GM19043 (cell line): ENCODE data around the gene NEK6.

Experiments used
- ATAC-seq: cut with Tn5 transposase; IDR thresholded peaks from one replicate; pipeline ENCODE4 v1.9.1; 2021; ENCODE audit warnings: low read depth; ENCODE audit not compliant: unreplicated experiment

Gene NEK6

DNA sequence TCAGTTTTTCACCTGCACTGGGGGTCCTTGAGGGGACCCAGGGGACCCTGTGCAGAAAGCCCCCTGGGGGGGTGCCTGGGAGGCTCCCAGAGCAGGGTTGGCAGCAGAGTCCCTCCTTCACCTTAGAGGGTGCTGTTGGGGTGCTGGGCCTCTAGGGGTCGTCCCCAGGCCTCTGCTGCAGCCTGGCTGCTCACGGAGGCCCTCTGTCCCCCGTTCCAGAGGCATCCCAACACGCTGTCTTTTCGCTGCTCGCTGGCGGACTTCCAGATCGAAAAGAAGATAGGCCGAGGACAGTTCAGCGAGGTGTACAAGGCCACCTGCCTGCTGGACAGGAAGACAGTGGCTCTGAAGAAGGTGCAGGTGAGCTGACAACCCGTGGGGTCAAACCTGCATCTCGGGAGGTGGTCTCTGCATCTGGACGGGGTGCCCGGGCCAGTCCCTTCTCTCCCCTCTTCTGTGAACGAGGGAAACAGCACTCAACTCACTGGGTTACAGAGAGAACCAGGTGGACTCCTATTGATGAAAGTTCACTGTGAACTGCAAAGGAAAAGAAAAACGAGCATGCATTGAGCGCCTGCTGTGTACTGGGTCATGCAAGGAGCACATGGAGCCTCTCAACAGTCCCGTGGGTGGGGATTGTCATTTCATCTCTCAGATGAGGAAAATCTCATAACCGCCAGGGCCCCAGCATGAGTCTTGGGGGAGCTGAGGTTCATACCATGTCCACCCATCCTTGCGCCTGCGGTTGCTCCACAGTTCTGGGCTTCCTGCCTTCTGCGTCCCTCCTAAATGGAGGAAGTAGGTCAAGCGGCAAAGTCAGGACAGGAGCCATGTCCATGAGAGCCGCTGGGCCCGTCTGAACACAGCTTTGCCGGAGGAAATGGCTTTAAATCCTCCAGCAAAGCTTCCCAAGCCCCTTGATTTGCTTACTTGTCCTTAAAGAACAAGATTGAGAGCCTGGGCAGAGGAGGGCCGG, 54.8 kb downstream of the NEK6 start:
- ATAC-seq, result no peak

GRCh38 chr9:124313940-124314339, 56.2 kb downstream of the NEK6 start:
- no peak for ATAC-seq

GRCh38 chr9:124315882-124316281, 58.1 kb downstream of the NEK6 start:
- ATAC-seq, result no peak

GRCh38 chr9:124320062-124320973, 62.6 kb downstream of the NEK6 start:
- no peak for ATAC-seq

DNA sequence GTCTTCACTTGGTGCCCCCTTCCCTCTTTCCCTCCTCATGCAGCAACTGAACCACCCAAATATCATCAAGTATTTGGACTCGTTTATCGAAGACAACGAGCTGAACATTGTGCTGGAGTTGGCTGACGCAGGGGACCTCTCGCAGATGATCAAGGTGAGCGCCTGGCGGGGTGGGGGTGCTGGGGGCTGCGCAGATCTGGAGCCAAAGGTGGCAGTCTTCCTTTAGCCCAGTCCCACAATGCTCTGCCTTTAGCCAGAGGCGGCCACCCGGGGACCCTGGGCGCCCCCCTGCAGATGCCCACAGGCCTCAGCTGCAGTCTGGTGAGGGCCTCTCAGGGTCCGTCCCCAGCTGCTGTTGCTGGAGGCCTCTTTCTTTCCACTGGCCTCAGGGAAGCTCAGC, 63.7 kb downstream of the NEK6 start:
- no peak for ATAC-seq

DNA sequence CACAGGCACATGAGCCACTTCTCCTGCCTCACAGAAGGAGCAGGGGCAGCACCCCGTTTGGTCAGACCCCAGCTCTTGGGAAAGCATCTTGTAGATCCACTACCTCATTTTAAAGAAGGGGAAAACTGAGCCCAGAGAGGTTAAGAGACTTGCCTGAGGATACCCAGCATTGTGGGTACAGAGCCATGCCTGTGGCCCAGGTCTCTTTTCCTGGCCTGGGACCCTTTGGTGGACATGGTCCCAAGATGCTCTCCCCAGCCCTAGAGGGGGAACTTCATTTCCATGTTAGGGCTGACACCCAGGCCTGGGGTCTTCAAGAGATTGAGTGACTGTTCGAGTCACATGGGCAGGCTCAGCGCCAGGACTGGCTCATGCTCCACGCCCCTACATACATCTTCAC, 64.2 kb downstream of the NEK6 start:
- no peak for ATAC-seq

- ATAC-seq, result no peak
Observed at GRCh38 chr9:124322618-124323432, 65.1 kb downstream of the NEK6 start.

DNA sequence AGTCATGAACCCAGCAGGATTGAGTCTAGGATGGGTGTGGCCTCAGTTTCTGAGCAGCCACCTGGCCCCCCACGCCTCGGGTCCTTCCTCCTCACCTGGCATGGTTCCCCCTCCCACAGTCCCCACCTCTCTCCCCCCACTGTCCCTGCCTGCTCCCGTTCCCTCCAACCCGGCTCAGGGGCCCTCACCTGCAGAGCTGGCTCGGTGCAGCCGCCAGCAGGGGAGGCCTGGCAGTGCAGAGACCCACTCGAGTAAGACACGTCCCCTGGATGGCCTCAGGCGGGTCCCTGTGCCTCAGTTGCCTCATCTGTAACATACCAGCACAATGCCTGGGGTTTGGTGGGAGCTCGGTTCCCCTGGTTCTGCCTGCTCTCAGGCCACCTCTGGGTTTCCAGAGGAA, 66.2 kb downstream of the NEK6 start:
- ATAC-seq, result no peak

DNA sequence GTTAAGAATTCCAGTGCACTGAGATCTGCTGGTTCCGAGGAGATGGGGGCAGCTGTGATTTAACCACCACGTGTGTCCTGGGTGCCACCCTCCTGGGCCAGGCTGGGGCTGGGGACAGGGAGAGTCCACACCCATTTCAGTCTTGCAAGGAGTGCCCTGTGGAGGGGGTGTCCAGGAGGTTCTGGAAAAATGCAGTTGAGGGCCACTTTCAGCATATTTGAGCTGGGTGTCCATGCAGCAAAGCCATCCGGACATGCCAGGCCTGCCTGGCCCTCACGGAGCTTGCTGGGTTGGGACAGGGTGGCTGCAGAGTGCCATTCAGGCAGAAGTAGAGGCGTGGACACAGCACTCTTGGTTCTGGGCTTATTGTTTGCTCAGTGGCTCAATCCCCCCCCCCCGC, 68.1 kb downstream of the NEK6 start:
- no peak for ATAC-seq

DNA sequence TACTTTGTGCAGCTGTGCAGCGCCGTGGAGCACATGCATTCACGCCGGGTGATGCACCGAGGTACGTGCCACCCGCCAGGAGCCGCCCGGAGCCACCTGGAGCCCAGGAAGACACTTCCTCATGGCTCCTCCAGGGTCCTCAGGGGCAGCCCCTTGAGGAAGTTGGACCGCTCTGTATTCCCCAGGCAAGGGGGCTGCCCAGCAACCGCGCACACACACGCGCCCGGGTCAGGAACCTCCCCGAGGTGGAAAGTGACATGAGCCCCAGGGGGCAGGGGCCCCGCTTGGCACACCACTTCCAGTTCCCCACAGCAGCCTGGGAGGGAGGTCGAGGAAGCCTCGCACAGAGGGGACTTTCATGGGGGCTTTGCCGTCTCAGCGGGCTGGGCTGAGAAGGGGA, 68.6 kb downstream of the NEK6 start:
- ATAC-seq, result no peak

GRCh38 chr9:124327491-124327890, 69.7 kb downstream of the NEK6 start:
- no peak for ATAC-seq

GRCh38 chr9:124328285-124328684, 70.5 kb downstream of the NEK6 start:
- no peak for ATAC-seq

DNA sequence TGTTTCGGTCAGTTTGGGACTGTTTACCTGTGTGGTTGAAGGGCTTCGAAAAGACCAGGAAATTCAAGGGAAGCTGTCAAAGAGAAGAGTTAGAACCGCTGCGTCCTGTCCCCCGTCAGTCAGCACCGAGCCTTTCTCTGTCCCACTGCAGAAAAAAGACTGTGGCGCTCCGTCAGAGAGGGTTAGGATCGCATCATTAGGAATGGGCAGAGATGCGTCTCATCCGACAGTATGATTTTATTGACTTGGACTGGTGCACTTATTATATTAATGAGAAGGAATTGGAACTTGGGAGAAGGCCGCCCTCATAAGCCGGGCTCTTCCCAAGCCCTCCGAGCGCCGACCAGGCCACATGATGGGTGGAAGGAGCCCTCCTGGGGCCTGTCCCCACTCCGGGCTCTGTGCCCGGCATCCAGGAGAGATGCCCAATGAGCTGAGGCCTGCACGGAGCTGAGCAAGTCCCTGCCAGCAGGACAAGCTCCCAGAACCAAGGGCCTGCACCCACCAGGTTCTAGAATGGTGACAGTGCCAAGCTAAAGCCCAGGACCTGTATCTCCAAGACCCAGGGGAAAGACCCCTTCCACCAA, 71.5 kb downstream of the NEK6 start:
- ATAC-seq, result no peak

- no peak for ATAC-seq
Observed at GRCh38 chr9:124330011-124330697, 72.4 kb downstream of the NEK6 start.

- no peak for ATAC-seq
Observed at GRCh38 chr9:124331580-124331979, 73.8 kb downstream of the NEK6 start.

DNA sequence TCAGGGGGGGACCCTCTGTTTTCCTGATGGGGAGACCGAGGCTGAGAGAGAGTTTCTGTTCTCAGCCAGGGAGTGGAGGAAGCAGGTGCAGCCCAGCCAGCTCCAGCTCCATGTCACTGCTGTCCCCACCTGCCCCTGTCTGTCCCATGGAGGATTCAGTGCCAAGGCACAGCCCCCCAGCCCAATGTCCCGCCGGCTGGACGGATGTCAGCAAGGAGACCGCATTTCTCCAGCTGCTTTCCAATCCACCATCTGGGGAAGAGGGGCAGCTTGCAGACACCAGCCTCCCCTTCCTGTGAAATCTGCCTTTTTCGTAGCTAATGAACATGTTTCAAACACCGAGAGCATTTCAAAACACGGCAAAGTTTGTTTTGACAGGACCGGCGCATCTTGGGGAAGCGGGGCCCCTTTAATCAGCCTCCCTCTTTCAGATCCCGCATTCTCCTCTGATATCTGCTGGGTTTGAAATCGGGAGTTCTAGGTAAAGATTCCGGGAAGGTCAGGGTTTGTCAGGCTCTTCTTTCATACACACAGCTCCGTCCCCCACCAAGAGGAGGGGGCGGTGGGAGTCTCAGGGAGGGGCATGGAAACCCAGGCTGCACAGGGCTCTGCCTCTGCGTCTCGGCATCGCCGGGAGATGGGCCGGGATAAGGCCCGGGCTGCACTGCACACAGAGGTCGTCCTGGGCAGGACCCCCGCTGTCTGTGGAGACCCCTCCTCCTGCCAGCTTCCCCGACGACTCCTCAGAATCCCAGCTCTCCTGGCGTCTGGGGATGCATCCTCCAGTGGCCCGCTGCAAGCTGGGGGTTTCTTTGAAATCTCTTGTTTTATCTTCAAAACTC, 74.8 kb downstream of the NEK6 start:
- ATAC-seq, result no peak

DNA sequence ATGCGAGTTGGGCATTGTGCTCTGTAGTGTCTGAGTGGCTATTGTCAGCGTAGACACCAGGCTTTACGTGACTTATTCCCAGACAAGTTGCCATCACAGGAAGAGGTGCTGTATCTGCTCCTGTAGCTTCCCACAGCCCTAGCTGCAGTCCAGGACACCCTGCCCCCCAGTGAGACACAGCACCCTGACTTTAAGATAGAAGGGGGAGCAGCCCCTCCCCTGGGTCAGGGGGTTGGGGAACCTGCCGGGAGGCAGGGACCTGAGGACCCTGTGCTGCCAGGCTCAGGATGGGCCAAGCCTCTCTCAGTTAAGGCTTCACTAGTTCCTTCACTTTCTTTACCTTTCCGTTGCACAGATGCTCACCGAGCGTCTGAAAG, 75.4 kb downstream of the NEK6 start:
- no peak for ATAC-seq

GRCh38 chr9:124334568-124335319, 77.0 kb downstream of the NEK6 start:
- no peak for ATAC-seq
